HG03025 (cell line): ENCODE data around the gene LSS.
"Not testable (repeated sequence)": the region's sequence is repeated elsewhere in the genome, so short reads cannot be mapped to it uniquely, and the experiment has no call there.

ENCODE experiments used
- ATAC-seq: cut with Tn5 transposase; IDR thresholded peaks from one replicate; pipeline ENCODE4 v1.9.1; 2021; ENCODE audit warnings: mild to moderate bottlenecking, moderate library complexity; ENCODE audit not compliant: unreplicated experiment, low FRiP score

Gene LSS

DNA sequence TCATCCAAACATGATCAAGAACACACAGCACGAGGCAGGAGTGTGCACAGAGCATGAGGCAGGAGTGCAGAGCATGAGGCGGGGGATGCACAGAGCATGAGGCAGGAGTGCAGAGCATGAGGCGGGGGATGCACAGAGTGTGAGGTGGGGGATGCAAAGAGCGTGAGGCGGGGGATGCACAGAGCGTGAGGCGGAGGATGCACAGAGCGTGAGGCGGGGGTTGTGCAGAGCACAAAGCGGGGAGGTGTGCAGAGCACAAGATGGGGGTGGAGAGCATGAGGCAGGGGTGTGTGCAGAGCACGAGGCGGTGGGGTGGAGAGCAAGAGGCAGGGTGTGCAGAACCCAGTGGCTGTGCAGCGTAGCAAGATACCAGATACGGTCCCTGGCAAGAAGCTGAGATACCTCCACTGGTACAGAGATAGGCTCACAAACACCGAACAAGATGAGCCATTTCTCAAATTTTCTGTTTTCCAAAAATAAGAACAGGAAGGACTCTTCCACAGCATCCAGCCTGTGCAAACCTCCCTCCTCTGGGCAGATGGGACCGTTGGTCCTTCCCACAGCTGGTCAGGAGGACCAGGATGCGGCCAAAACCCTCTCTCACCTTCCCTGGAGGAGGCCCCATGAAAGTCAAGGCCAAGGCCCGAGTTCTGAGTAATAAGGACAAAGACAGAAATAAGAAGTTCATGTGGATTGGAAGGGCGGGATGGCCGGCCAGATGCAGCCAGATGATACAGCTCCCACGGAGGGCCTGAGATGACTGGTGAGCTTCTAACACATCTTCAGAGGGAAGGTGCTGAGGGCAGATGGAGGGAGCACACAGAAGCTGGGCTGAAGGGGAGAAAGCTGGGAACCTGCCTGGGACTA lies 56.3 kb downstream of the LSS start:
- no peak for ATAC-seq

DNA sequence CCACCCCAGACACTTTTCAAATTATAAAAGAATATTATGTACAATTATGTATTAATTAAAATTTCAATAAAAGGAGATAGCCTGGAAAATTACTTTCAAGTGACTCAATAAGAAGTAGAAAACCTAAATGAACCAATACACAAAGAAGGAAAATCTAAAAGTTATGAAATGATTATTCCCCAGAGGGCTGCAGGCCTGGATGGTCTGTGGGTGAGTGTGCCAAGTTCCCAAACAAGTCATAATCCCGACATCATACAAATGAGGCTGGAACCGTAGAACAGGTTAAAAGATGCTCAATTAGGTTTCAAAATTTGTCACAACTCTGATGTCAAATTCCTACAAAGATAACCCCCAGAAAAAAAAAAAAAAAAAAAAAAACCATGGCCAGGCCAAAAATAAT lies 57.0 kb downstream of the LSS start:
- ATAC-seq = no peak

GRCh38 chr21:46170436-46171193 lies 58.0 kb downstream of the LSS start:
- not testable (repeated sequence) for ATAC-seq

DNA sequence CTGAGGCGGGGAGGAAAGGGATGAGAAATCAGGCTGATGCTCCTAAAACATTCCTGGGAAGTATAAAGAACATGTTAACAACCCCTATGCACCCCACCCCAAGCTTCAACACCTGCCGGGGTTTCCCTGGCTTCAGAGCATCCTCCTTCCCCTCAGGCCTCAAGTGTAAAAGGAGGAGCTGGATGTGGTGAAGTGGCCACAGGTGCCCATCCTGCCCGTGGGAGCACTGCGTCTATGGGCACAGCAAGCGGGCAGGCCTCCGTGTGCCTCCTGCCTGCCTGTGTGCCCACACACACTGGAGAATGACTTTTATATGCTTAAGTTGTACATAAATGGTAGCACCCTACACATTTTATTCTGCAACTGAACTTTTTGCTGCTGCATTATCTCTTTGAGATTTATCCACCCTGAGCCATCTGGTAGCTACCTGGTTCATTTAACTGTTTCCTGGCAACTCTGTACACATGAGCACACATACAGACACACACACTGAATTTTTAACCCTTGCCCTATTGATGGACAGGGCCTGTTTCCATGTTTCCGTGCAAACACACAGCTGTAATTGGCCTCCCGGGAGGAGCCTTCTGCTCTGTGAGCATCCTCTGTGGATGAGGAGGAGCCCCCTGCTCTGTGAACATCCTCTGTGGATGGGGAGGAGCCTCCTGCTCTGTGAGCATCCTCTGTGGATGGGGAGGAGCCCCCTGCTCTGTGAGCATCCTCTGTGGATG lies 59.8 kb downstream of the LSS start:
- no peak for ATAC-seq

DNA sequence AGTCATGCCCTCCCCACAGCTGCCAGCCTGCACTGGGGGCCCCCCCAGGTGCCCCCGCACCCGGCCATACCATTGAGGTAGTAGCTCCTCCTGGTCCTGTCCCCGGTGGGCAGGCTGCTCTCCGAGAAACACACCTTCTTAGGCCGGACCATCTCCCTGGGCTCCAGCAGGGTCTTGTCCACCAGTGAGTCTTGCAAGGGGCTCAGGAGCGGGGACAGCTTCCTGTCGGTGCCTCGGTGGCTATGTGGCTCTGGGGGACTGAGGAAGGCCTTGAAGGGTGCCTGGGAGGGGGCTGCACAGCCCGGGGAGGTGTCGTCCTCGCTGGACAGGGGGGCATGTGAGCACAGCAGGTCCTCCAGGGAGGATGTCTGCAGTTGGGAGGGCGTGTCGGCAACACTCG lies 60.3 kb downstream of the LSS start:
- ATAC-seq = no peak

DNA sequence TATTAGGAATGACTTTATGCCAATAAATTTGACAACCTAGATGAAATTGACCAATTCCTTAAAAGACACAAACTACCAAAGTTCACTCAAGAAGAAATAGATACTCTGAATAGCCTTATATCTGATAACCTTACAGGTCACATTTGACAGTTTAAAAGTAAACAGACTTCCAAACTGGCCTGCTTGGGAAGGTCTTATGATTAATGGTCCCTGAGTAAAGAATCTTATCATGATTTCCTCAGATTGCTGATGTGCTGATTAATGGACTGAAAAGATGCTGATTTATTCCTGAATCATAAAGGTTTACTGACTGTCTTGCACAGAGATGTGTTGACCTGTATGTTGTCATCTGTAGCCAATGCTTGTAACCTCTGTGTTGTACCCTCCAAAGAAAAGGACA lies 63.5 kb downstream of the LSS start:
- ATAC-seq = no peak

DNA sequence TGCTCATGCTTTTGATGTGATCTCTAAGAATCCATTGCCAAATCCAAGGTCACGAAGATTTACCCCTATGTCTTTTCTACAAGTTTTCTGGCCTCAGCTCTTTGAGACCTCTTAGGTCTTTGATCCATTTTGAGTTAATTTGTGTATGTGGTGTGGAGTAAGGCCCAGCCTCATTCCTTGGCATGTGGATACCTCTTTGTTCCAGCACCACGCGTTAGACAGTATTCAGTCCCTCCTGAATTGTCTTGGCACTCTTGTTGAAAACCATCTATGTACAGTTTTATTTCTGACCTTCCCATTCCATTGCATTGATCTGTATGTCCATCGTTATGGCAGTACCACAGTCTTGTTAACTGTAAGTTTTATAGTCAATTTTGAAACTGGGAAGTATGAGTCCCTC lies 65.2 kb downstream of the LSS start:
- ATAC-seq = no peak

DNA sequence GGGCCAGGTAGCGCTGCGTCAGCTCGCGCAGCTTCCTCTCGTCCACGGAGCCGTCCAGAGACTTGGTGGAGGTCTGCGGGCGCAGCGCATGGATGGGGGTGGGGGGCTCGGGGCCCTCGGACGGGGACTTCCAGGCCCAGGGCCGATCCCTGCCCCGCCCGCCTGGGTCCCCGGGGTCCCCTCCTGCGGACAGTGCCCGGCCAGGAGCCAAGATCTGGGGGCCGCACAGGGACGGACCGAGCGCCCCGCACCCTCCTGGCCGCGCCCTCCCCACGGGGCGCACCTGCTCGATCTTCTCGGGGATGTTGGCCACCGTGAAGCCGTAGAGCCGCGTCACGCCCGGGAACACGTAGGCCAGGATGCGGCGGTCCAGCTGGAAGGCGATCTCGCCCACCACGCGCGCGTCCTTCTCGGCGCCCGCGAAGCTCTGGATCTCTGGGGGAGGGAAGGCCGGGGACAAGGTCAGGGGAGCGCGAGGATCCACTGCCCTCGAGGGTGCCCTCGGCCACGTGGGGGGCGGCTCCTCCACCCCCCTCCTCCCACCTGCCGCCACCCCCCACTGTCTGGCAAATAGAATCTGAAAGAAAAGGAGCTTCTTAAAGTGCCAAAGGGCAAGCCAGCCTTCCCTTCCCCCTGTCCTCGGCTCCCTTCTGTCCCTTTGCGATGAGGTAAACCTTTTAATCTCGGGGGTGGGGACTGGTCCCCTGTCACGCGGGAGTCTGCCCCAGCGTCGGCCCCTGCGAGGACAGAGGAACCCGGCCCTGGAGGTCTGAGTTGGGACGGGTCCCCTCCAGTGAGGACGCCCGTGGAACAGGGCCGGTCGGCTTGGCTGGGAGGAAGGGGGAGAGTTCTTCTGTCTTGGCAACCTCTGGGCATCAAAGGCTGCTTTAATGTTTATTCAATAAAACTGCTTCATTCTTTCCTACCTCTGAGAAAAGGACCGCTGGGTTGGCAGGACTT lies 66.7 kb downstream of the LSS start:
- no peak for ATAC-seq

GRCh38 chr21:46160907-46161632 lies 67.5 kb downstream of the LSS start:
- no peak for ATAC-seq

- ATAC-seq = no peak
Observed at GRCh38 chr21:46160657-46160906, 68.0 kb downstream of the LSS start.

DNA sequence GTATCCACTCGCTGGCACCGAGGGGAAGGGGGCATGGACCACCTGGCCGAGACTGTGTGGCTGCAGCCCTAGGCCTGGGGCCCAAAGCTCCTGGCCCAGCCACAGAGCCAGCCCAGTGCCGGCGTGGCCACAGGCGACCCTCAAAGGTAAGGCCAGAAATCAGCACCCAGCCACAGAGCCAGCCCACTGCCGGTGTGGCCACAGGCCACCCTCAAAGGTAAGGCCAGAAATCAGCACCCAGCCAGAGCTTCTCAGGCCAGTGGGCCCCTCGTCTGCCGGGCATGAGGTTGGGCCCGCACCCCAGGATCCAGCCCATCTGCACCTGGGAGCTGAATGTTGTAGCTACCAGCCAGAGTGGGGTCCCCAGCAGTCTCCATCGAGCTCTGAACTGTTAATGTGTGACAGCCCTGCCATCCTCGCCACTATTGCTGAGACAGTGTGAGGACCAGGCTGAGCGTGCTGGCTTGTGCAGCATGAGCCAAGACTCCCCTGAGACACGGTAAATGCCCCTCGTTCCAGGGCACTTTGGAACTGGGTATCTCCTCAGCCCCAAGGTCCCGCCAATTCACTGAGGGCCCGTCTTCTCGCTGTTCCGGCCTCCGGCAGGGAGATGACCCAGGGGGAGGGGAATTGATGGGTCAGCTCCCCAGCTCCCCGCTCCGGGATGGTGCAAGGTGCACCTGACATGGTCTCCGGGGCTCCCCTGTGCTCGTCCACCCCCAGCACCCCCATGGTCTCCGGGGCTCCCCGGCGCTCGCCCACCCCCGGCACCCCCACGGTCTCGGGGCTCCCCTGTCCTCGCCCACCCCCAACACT lies 68.5 kb downstream of the LSS start:
- no peak for ATAC-seq

DNA sequence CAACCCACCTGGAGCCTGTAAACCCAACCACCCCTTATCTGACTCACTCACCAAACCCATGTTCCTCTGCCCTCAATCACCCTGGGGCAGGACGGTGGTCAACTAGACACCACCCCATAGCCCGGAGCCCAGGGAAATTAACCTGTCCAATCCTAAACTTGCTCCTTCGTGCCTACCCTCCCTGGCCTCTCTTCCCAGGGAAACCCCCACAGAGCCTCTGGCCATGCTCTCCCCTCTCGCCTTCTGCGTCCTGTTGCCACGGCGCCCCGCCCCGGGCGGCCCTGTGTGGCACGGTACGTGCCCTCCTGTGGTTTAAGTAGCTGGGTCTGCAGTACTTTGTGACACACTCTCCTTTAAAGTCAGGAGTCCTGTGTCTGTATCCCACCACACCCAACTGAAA lies 69.2 kb downstream of the LSS start:
- ATAC-seq = no peak

- no peak for ATAC-seq
Observed at GRCh38 chr21:46158666-46159300, 69.8 kb downstream of the LSS start.

DNA sequence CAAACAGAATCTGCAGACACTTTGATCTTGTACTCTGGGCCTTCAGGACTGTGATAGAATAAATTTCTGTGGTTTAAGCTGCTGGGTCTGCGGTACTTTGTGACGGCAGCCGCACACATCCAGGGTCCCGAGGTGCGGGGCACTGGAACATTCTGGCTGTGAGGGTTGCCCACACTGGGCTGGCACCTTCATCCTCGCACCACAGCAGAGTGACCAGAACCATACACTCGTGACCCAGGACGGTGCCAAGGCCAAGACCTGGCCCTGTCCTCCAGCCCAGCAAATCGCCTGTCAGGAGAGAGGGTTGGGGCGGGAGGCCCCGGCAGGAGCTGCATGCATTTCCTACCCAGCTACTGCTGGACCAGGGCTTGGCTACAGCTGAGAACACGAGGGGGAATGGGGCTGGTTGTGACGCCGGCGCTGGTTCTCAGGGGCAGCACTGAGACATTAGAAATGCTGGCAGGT lies 70.6 kb downstream of the LSS start:
- no peak for ATAC-seq

DNA sequence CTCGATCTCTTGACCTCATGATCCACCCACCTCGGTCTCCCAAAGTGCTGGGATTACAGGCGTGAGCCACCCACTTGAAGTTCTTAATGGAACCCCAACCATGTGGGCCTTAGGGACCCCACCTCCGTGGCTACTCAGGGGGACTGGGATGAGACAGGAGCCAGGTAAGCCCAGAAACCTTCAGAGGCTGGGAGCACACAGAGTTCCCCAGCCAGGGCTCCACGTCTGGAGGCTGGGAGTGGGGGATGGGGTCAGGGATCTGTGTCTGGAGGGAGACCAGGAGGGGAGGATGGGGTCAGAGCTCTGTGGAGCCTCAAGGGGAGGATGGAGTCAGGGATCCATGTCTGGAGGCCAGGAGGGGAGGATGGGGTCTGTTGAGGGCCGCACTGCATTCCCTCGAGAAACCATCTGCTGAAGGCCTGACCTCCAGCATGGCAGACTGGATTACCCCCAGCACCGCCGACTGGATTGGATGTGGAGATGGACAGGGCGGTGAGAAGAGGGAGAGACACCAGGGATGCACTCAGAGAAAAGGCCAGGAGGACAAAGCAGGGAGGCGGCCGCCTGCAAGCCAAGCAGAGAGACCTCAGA lies 71.1 kb downstream of the LSS start:
- no peak for ATAC-seq

DNA sequence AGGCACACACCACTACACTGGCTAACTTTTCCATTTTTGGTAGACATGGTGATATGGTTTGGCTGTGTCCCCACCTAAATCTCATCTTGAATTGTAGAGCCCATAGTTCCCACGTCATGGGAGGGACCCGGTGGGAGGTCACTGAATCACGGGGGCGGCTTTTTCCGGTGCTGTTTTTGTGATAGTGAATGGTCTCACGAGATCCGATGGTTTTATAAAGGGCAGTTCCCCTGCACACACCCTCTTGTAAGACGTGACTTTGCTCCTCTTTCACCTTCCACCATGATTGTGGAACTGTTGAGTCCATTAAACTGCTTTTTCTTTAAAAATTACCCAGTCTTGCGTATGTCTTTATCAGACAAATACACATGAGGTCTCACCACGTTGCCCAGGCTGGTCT lies 71.9 kb downstream of the LSS start:
- no peak for ATAC-seq

- ATAC-seq = no peak
Observed at GRCh38 chr21:46156378-46156645, 72.3 kb downstream of the LSS start.
